ENCODE measurements around the gene AMIGO1.

DNA sequence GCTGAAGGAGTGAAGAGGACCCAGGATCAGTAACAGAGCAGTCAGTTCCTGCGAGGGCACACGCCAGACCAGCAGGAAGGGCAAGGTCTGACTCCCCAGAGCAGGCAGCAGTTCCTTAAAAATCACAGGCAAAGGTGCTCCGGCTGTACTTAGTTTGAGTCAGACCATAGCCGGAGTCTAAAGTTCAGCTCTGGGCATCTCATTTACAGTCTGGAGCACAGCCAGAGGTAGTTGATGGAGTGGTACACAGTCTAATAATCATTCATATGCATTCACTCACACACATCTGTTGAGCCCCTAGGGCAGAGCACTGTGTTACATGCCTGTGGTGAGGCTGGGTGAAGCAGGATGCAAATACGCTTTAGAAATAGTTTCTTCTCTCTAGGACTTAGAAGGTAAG lies 7.3 kb upstream of the AMIGO1 start:
- TF ChIP-seq, protein P1, sequence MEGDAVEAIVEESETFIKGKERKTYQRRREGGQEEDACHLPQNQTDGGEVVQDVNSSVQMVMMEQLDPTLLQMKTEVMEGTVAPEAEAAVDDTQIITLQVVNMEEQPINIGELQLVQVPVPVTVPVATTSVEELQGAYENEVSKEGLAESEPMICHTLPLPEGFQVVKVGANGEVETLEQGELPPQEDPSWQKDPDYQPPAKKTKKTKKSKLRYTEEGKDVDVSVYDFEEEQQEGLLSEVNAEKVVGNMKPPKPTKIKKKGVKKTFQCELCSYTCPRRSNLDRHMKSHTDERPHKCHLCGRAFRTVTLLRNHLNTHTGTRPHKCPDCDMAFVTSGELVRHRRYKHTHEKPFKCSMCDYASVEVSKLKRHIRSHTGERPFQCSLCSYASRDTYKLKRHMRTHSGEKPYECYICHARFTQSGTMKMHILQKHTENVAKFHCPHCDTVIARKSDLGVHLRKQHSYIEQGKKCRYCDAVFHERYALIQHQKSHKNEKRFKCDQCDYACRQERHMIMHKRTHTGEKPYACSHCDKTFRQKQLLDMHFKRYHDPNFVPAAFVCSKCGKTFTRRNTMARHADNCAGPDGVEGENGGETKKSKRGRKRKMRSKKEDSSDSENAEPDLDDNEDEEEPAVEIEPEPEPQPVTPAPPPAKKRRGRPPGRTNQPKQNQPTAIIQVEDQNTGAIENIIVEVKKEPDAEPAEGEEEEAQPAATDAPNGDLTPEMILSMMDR (IDR thresholded peaks at IDR 0.05): no peak
- TF ChIP-seq POLR2A (IDR thresholded peaks at IDR 0.05): no peak

Data from adrenal gland (tissue), 5 donors.